Measurements from ENCODE around the gene LRIT1. TPM values are rescaled to one million over a fixed set of nuclear protein-coding genes. Genes with fewer than 3 reads are reported as not detected.

Gene LRIT1
- polyA plus RNA-seq, 2 of the 4 experiments (the other 2 are of a cell fraction), result not detected

DNA sequence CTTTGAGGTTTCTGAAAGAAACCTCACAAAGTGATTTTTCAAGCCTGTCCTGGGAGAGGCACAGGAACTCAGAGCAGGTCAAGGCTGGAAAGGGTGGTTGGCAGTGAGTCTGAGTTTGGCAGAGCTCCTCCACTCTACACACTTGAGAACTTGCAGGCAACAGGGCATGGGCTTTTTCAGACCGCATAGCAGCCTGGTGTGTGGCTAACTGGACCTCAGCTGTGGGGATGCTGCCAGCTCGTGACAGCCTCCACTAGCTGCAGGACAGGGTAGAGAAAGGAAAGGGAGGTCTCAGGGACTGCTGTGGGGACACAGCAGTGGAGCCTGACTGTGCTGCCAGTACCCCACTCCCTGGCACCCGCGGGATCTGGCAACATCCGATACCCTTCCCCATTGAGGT is 44.4 kb downstream of the LRIT1 start:
- no peaks in the 10 kb centered on the region for H3K9me3 ChIP-seq
- peaks cover 4% of the 10 kb centered on the region; the same call in 1 of the 3 replicates for H3K4me1 ChIP-seq
- POLR2A ChIA-PET, result no interaction called here
- H3K4me3 ChIP-seq, result no peak overlapping the region
- ATAC-seq, result peak; percentile 11 to 26; a peak in 2 of 6 replicates
- TF ChIP-seq HOXB5 (CRISPR knock-in tag; IDR thresholded peaks at IDR 0.05) (no peak), JUN (IDR thresholded peaks at IDR 0.05) (no peak), MAFK (IDR thresholded peaks at IDR 0.05; ENCODE audit: partially characterized antibody) (no peak), ZC3H11A (IDR thresholded peaks at IDR 0.05) (no peak), HOXB13 (CRISPR knock-in tag; IDR thresholded peaks at IDR 0.05; ENCODE audit: low read depth) (no peak), ZFP36 (IDR thresholded peaks at IDR 0.05; ENCODE audit: borderline replicate concordance, partially characterized antibody) (no peak), CEBPB (IDR thresholded peaks at IDR 0.05) (no peak), CBX8 (IDR thresholded peaks at IDR 0.05) (no peak), ZSCAN20 (CRISPR knock-in tag; IDR thresholded peaks at IDR 0.05) (no peak), EP300 (IDR thresholded peaks at IDR 0.05) (no peak), KDM1A (IDR thresholded peaks at IDR 0.05; ENCODE audit: low read depth) (no peak), TP53 (CRISPR knock-in tag; IDR thresholded peaks at IDR 0.05) (no peak), HDAC2 (IDR thresholded peaks at IDR 0.05) (no peak), NFE2L2 (conservative IDR thresholded peaks at IDR 0.05; ENCODE audit: low read length) (no peak), CBX2 (IDR thresholded peaks at IDR 0.05; ENCODE audit: borderline replicate concordance, low read depth) (no peak), FOSL2 (IDR thresholded peaks at IDR 0.05) (no peak), FOSL2 (CRISPR knock-in tag; IDR thresholded peaks at IDR 0.05) (no peak)
- TF ChIP-seq, protein P1, sequence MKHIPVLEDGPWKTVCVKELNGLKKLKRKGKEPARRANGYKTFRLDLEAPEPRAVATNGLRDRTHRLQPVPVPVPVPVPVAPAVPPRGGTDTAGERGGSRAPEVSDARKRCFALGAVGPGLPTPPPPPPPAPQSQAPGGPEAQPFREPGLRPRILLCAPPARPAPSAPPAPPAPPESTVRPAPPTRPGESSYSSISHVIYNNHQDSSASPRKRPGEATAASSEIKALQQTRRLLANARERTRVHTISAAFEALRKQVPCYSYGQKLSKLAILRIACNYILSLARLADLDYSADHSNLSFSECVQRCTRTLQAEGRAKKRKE (CRISPR knock-in tag; IDR thresholded peaks at IDR 0.05; ENCODE audit: low read depth), result no peak
- TF ChIP-seq, protein P2, sequence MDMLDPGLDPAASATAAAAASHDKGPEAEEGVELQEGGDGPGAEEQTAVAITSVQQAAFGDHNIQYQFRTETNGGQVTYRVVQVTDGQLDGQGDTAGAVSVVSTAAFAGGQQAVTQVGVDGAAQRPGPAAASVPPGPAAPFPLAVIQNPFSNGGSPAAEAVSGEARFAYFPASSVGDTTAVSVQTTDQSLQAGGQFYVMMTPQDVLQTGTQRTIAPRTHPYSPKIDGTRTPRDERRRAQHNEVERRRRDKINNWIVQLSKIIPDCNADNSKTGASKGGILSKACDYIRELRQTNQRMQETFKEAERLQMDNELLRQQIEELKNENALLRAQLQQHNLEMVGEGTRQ (IDR thresholded peaks at IDR 0.05), result no peak
- TF ChIP-seq, protein P3, sequence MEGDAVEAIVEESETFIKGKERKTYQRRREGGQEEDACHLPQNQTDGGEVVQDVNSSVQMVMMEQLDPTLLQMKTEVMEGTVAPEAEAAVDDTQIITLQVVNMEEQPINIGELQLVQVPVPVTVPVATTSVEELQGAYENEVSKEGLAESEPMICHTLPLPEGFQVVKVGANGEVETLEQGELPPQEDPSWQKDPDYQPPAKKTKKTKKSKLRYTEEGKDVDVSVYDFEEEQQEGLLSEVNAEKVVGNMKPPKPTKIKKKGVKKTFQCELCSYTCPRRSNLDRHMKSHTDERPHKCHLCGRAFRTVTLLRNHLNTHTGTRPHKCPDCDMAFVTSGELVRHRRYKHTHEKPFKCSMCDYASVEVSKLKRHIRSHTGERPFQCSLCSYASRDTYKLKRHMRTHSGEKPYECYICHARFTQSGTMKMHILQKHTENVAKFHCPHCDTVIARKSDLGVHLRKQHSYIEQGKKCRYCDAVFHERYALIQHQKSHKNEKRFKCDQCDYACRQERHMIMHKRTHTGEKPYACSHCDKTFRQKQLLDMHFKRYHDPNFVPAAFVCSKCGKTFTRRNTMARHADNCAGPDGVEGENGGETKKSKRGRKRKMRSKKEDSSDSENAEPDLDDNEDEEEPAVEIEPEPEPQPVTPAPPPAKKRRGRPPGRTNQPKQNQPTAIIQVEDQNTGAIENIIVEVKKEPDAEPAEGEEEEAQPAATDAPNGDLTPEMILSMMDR (IDR thresholded peaks at IDR 0.05), result no peak
- no peak overlapping the region for H3K4me2 ChIP-seq
- no peak for FAIRE-seq
- DNase-seq (ENCODE audit: low read depth in 1 of 2, low spot score in 1 of 2), result no peak
- H3K27ac ChIP-seq, result no peak overlapping the region
- CTCF ChIA-PET, result no interaction called here
- WGBS (ENCODE audit: missing lambda C conversion rate), result 36% methylated on average over 5 of the region's 5 CpGs

DNA sequence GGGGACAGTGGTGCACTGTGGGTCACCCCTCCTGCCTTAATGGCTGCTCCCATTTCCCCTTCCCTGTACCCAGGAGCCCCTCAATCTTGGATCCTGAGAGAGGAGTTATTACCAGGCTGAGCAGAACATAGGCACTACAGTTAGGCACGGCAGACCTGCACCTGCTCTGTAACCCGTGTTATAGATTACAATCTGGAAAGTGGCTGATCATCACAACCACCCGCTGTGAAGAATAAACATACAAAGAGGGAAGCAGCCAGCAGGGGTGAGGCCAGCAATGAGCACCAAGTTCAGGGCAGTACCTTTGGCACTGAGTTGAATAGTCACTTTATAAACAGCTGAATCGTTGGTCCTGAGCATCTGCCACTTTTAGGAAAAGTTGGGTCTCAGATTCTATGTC is 45.3 kb downstream of the LRIT1 start:
- ATAC-seq, result peak; percentile 24 to 28; a peak in 5 of 6 replicates
- Histone ChIP-seq H3K9me3 (no peaks in the 10 kb centered on the region), H3K4me3 (no peak overlapping the region), H3K27ac (no peak overlapping the region), H3K4me2 (peak overlapping the region; percentile 34; the same call in 2 of the 3 replicates), H3K4me1 (peaks cover 4% of the 10 kb centered on the region; the same call in 1 of the 3 replicates)
- ChIA-PET POLR2A (no interaction called here), CTCF (interaction anchor here (0.6 kb wide), 1 partner anchor 305 kb away, joined by 3 read pairs; no protein-coding TSS in a partner anchor)
- FAIRE-seq, result no peak
- peak; percentile 33; the same call in 1 of the 2 replicates for TF ChIP-seq GATA3 (IDR thresholded peaks at IDR 0.05; ENCODE audit: borderline replicate concordance)
- TF ChIP-seq RAD21 (conservative IDR thresholded peaks at IDR 0.05 in 1 of 2, IDR thresholded peaks at IDR 0.05 in 1 of 2), result no peak
- TF ChIP-seq, protein P4, sequence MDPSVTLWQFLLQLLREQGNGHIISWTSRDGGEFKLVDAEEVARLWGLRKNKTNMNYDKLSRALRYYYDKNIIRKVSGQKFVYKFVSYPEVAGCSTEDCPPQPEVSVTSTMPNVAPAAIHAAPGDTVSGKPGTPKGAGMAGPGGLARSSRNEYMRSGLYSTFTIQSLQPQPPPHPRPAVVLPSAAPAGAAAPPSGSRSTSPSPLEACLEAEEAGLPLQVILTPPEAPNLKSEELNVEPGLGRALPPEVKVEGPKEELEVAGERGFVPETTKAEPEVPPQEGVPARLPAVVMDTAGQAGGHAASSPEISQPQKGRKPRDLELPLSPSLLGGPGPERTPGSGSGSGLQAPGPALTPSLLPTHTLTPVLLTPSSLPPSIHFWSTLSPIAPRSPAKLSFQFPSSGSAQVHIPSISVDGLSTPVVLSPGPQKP (IDR thresholded peaks at IDR 0.05; ENCODE audit: low read depth, low read length), result no peak
- TF ChIP-seq EHF (CRISPR knock-in tag; IDR thresholded peaks at IDR 0.05), result no peak
- peak in 1 of 2 experiments; percentile 28 for DNase-seq (ENCODE audit: low read depth in 1 of 2, low spot score in 1 of 2)
- 3% methylated on average over 4 of the region's 4 CpGs for WGBS (ENCODE audit: missing lambda C conversion rate)

All from A549 (cell line).